OCI-LY7 (cell line): ENCODE data around the gene ZNF513.

Source experiments
- EZH2phosphoT487 ChIP-seq: fragments of 200-600 bp; sonication (generic); IDR thresholded peaks from 2 replicates; pipeline ENCODE4 v1.6.1; 2018; ENCODE audit warnings: low read depth, borderline replicate concordance, mild to moderate bottlenecking, mixed run types, antibody characterized with exemption, low read length, moderate library complexity, mixed read lengths
- TF ChIP-seq, protein P1 (sequence below): fragments of 200-600 bp; sonication (generic); conservative IDR thresholded peaks from 2 replicates; pipeline ENCODE4 v1.5.1; 2014; ENCODE audit warnings: mild to moderate bottlenecking, antibody characterized with exemption, low read length, moderate library complexity, mixed read lengths

DNA sequence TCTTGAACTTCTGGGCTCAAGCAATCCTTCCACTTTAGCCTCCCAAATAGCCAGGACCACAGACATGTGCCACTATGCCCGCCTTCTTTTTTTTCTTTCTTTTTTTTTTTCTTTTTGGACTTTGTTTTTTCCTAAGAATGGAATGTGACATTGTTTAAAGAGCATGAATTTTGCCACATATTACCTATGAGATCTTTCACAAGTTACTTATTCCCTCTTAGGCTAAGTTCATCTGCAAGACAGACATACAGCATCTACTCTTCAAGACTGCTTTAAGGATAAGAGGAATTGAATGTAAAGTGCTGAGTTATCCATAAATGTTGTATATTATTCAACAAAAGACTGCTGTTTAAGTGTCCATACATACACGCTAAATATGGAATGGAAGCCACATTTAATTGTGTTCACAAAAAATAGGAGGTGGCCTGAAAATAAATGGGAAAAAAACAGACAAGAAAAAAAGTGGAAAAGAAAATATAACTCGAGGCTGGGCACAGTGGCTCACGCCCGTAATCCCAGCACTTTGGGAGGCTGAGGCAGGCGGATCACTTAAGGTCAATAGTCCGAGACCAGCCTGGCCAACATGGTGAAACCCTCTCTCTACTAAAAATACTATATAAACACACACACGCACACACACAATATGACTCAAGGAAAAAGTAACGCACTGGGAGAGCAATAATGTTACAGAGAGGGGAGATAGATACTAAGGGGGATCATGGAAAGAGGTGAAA lies 32.1 kb upstream of the ZNF513 start:
- TF ChIP-seq, protein P1, sequence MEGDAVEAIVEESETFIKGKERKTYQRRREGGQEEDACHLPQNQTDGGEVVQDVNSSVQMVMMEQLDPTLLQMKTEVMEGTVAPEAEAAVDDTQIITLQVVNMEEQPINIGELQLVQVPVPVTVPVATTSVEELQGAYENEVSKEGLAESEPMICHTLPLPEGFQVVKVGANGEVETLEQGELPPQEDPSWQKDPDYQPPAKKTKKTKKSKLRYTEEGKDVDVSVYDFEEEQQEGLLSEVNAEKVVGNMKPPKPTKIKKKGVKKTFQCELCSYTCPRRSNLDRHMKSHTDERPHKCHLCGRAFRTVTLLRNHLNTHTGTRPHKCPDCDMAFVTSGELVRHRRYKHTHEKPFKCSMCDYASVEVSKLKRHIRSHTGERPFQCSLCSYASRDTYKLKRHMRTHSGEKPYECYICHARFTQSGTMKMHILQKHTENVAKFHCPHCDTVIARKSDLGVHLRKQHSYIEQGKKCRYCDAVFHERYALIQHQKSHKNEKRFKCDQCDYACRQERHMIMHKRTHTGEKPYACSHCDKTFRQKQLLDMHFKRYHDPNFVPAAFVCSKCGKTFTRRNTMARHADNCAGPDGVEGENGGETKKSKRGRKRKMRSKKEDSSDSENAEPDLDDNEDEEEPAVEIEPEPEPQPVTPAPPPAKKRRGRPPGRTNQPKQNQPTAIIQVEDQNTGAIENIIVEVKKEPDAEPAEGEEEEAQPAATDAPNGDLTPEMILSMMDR, result no peak
- no peak for TF ChIP-seq EZH2phosphoT487
